Measurements from ENCODE around the gene BLACAT1.
"Not testable (repeated sequence)": the region's sequence is repeated elsewhere in the genome, so short reads cannot be mapped to it uniquely, and the experiment has no call there.

BLACAT1 gene

GRCh38 chr1:205438213-205439158 is 17.4 kb downstream of the BLACAT1 start:
- DNase-seq = peak; percentile 71

- no peak for DNase-seq
These were observed 18.3 kb downstream of the BLACAT1 start for GRCh38 chr1:205437570-205437969.

GRCh38 chr1:205436776-205437410 is 19.0 kb downstream of the BLACAT1 start:
- no peak for DNase-seq

- no peak for DNase-seq
These were observed 20.0 kb downstream of the BLACAT1 start for GRCh38 chr1:205435578-205436573.

- DNase-seq = no peak
These were observed 21.1 kb downstream of the BLACAT1 start for GRCh38 chr1:205434738-205435137.

GRCh38 chr1:205432692-205433091 is 23.2 kb downstream of the BLACAT1 start:
- DNase-seq = not testable (repeated sequence)

- DNase-seq = no peak
These were observed 23.7 kb downstream of the BLACAT1 start for GRCh38 chr1:205432116-205432515.

- peak; percentile 8 for DNase-seq
These were observed 25.0 kb downstream of the BLACAT1 start for GRCh38 chr1:205430696-205431305.

GRCh38 chr1:205429762-205430695 is 25.8 kb downstream of the BLACAT1 start:
- DNase-seq = no peak

- DNase-seq = no peak
These were observed 30.8 kb downstream of the BLACAT1 start for GRCh38 chr1:205424901-205425600.

- no peak for DNase-seq
These were observed 31.9 kb downstream of the BLACAT1 start for GRCh38 chr1:205423814-205424399.

GRCh38 chr1:205422993-205423642 is 32.7 kb downstream of the BLACAT1 start:
- DNase-seq = no peak

- no peak for DNase-seq
These were observed 34.0 kb downstream of the BLACAT1 start, which contains the start of gene LEMD1 for GRCh38 chr1:205421798-205422197. Gene LEMD1, minus strand, starts transcription at chr1:205422056. Its CDS starts 1,520 bp downstream, at chr1:205420536.

GRCh38 chr1:205420938-205421337 is 34.9 kb downstream of the BLACAT1 start:
- no peak for DNase-seq

- no peak for DNase-seq
These were observed 37.8 kb downstream of the BLACAT1 start for GRCh38 chr1:205417870-205418635.

- DNase-seq = no peak
These were observed 39.5 kb downstream of the BLACAT1 start for GRCh38 chr1:205416322-205416721.

- no peak for DNase-seq
These were observed 45.1 kb downstream of the BLACAT1 start for GRCh38 chr1:205410581-205411298.

GRCh38 chr1:205407970-205408369 is 47.9 kb downstream of the BLACAT1 start:
- no peak for DNase-seq

Measured in HCEC 1CT (cell line).